Raji (cell line): ENCODE data around the gene OR10V1.

Source experiments
- POLR2A ChIP-seq: IDR thresholded peaks from 2 replicates; pipeline ENCODE4 v1.6.1; 2011; ENCODE audit warnings: low read depth, low read length, control low read depth; ENCODE audit not compliant: insufficient read depth

OR10V1 gene

GRCh38 chr11:59728913-59729312 lies 15.3 kb upstream of the OR10V1 start:
- TF ChIP-seq POLR2A = no peak

GRCh38 chr11:59728154-59728553 lies 14.5 kb upstream of the OR10V1 start:
- no peak for TF ChIP-seq POLR2A

GRCh38 chr11:59727426-59727825 lies 13.8 kb upstream of the OR10V1 start:
- TF ChIP-seq POLR2A = no peak

- TF ChIP-seq POLR2A = no peak
Observed at GRCh38 chr11:59724066-59724465, 10.4 kb upstream of the OR10V1 start.

- TF ChIP-seq POLR2A = no peak
Observed at GRCh38 chr11:59719556-59719955, 5.9 kb upstream of the OR10V1 start.

GRCh38 chr11:59716051-59716450 lies 2.4 kb upstream of the OR10V1 start:
- TF ChIP-seq POLR2A = no peak

- TF ChIP-seq POLR2A = no peak
Observed at GRCh38 chr11:59710136-59710847, 3.4 kb downstream of the OR10V1 start.

- no peak for TF ChIP-seq POLR2A
Observed at GRCh38 chr11:59708537-59708936, 5.1 kb downstream of the OR10V1 start.

- no peak for TF ChIP-seq POLR2A
Observed at GRCh38 chr11:59707371-59707770, 6.3 kb downstream of the OR10V1 start.

GRCh38 chr11:59706518-59707285 lies 6.9 kb downstream of the OR10V1 start:
- TF ChIP-seq POLR2A = no peak

- no peak for TF ChIP-seq POLR2A
Observed at GRCh38 chr11:59705294-59705693, 8.4 kb downstream of the OR10V1 start.

- TF ChIP-seq POLR2A = no peak
Observed at GRCh38 chr11:59698506-59698905, 15.1 kb downstream of the OR10V1 start.

GRCh38 chr11:59692915-59693314 lies 20.7 kb downstream of the OR10V1 start:
- TF ChIP-seq POLR2A = no peak

- no peak for TF ChIP-seq POLR2A
Observed at GRCh38 chr11:59691156-59691555, 22.5 kb downstream of the OR10V1 start.

GRCh38 chr11:59689015-59689414 lies 24.6 kb downstream of the OR10V1 start:
- TF ChIP-seq POLR2A = no peak
